NCI-H524 (cell line): ENCODE results near the gene NEXN.

Experiments
- DNase-seq, 2 experiments: peaks; one replicate each; lab custom pipeline; 2025; lab: John Stamatoyannopoulos, UW

Gene NEXN

DNA sequence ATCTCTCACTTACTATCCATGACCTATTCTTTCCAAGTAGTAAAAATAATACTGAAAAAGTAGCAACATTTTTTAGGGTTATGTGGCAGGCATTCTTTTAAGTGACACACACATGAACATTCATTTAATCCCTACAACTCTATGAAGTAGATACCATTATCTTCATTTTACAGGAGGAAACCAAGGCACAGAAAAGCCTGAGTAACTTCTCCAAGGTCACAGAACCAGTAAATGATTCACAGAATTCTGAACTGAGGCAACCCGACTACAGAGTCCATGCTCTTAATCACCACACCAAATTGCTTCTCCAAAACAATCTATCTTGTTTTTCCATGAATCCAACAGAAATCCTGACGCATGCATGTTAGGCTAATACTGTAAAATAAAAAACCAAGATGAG, 73.0 kb downstream of the NEXN start:
- DNase-seq = no peak

DNA sequence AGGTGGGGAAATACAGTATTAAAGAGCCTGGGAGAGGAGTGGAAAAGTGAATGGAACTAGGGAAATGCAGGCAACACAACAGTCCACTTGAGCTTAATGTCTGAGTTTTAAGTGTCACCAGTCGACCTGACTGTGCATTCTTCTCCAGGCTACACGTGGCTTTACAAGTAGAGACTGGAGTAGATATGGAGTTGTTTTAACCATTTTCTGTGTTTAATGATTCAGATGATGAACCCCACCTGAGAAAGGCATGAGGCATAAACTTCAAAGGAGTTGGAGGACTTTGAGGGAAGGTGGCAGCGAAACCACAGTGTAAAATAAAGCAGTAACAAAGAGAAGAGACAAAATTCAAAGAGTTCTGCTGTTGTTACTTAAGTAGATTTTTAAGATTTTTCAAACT, 77.9 kb downstream of the NEXN start:
- DNase-seq = no peak

DNA sequence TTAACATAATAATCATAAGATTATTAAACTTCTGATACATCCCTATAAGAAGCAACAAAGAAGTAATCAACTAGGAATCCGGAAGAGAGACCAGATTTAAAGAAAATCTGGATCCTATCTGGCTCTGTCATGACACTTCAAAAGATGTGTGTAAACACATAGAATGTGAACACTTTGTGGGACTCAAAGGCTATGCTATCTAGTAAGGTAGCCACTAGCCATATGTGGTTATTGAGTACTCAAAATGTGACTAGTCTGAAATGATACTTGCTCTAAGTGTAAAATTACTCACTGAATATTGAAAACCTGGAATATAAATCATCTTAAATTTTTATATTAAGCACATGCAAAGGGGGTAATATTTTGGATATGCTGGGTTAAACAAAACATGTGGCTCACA, 81.8 kb downstream of the NEXN start:
- no peak for DNase-seq

DNA sequence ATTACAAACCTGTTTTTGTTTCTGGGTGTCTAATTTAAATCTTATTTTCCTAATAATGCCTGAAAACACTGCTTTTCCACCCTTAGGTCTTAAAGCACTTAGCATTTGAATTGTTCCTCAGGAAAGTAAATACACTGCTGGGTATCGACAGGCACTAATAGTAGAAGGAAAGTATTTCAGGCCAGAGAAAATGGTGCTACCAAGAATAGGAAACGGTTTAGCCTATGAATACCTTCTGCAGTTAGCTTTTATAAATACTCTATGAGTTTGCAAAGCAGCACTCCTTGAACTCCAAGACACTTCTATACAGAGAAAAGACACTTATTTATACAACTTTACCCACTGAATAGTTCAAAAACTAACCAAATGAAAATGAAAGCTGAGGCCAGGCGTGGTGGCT, 83.7 kb downstream of the NEXN start:
- DNase-seq = no peak

DNA sequence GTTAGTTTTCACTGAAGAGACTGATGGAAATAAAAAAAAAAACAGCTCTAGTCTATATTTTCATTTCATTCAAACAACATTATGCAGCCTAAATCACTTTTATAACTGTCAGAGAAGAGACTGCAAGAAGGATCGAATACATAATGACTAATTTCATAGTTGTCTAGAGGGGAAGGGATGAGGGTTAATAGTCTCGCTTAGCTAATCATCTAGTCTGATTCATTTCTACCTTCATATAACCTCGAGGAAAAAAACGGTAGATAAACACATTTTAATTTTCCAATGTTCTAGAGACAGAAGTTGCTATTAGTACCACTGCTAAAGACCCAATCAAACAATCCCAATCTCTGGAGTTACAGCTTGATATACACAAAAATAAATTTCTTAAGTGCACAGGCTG, 87.0 kb downstream of the NEXN start:
- no peak for DNase-seq

DNA sequence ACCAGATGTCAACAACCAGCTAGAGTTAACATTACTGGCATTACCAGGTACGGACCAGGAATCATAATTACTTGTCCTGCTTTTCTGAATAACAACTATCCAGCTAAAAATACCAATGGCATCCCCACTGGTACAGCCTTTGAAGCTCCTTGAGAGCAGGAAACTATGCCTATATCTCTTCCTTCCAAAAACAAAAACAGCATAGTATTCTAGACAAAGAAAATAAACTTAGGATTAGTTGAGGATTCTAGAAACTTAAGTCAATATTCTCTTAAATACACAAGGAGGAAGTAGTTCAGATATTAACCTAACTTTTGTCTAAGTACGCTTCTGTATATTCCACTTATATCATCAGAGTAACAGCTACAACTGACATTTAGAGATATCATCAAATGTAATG, 87.5 kb downstream of the NEXN start:
- no peak for DNase-seq

DNA sequence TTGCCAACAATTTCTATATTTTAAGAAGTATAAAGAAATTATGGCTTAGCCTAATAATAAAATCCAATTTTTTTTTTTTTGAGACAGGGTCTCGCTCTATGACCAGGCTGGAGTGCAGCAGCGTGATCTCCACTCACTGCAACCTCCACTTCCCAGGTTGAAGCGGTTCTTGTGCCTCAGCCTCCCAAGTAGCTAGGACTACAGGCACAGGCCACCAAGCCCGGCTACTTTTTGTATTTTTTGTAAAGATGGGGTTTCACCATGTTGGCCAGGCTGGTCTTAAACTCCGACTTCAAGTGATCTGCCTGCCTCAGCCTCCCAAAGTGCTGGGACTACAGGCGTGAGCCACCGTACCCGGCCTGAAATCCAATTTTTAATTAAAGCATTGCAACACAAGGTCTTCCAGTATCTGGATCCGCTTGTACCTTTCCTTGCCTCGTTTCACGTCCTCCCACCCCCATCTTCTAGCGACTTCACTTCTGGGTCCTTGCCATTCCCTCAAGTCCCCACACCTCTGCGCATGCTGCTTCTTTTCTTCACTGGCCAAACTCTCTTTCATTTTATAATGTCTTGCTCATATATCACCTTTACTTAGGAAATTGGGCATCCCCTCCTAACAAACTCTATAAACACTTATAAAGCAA, 88.1 kb downstream of the NEXN start:
- DNase-seq = no peak

DNA sequence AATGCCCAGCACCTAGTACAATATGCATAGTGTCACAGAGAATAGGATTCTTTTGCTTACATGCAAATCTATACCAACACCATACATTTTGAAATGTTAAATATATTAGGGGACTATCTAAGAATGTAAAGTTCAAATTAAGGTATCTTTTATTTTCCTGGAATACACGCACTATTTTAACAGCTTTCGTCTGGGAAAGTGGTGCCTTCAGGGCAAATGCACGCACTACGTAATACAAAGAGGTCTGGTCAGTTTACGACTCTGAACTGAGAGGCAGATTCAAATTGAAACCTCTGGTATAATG, 89.5 kb downstream of the NEXN start:
- no peak for DNase-seq

DNA sequence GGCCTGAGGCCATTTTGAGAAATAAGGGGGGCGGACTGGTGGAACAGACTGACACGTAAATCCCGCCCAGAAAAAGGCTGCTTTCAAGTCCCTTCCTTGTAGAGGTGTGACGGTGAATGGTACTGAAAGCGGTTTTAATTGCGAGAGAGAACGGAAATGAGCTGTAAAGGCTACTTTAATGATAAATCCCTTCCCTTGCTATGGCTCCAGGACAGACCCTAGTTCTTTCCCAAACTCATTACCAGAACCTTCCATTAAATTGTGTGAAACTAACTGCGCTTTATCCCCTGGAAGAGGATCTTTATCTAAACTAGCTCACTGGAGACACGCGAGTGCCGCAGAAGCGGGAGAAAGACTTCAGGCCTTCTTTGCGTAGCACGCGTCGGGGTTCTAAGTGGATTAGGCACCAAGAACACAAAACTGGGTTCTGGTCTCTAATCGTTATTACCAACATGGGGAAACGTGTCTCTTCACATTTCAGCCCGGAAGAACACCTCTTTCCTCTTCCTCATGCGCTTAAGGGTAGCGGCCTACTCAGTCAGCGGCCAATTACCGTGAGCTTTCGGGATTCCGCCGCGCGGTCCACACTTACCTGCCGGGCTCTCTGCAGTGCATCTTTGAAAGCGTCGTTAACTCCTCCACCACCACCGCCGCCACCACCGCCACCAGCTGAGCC, 90.0 kb downstream of the NEXN start:
- DNase-seq = peak; percentile 71 to 76

DNA sequence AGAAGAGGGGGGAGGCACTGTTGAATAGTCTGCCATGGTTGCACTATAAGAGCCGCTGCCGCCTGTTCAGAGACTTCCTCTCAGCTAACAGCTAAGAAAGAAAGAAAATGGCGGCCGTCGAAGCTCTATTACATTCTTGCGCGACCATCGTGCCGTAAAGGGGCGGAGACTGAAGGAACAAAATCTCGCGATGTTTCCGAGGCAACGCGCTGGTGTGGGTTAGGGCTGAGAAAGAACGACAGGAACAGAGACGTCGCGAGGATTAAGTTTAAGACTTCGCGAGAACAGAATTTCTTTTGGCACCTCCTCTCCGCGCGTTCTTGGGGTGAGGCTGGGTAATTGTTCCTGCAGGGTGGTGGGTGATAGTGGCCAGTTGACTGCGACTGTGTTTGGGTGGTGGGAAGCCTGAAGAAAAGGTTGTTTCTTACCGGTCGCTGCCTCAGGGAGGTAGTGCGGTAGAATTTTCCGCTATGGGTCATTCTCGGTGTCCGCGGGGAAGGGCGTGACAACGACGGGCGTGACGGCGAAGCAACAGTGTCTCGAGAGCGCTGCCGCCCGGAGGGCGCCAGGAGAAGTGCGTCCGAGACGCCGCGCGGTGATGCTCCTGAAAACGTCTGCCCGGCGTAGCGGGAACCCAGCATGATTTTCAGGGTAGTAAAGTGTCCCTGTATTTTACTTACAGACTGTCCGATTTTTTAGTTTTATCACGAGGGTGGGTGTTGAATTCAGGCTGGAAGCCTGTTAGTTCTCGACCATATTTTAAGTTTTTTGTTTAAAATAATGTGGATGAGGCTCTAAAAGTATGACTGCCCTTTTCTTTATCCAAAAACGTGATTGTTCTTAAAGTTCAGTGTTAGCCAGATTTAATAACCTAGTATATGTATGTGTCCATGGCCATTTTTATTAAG, 90.8 kb downstream of the NEXN start, which contains the start of gene FUBP1:
Gene FUBP1 (minus strand): TSS at position 104 of the 908 bp plus-strand sequence. CDS start 68 bp downstream, at position 36.
- DNase-seq = peak; percentile 96 to 98

DNA sequence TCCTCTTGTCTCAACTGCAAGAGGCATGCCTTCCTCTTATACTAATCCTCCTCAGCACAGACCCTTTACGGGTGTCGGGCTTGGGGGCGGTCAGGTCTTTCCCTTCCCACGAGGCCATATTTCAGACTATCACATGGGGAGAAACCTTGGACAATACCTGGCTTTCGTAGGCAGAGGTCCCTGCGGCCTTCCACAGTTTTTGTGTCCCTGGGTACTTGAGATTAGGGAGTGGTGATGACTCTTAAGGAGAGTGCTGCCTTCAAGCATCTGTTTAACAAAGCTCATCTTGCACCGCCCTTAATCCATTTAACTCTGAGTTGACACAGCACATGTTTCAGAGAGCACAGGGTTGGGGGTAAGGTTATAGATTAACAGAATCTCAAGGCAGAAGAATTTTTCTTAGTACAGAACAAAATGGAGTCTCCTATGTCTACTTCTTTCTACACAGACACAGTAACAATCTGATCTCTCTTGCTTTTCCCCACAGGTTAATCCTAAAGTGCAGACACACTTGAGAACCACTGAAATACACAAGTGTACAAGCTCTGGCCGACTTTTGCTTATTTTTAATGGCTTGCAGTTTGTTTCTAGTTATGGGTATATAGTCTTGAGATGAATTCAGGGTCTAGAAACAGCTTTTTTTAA, 95.0 kb downstream of the NEXN start:
- peak in 1 of 2 experiments; percentile 47 for DNase-seq

DNA sequence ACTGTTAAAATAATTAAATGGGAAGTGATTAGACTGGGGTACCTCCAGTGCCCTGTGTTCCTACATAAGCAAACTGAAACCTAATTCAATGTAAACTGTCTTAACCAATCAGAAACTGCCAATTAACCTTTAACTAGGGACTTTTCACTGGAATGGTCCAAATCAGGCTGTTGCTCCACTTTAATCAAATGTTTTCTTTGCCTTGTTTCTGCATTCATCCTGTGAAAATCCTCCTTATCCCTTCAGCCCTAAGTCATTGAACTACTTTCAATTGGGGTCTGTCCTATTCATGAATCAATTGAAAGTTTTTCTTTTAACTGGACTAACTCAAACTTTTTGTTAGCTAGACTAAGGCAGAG, 95.6 kb downstream of the NEXN start:
- no peak for DNase-seq

DNA sequence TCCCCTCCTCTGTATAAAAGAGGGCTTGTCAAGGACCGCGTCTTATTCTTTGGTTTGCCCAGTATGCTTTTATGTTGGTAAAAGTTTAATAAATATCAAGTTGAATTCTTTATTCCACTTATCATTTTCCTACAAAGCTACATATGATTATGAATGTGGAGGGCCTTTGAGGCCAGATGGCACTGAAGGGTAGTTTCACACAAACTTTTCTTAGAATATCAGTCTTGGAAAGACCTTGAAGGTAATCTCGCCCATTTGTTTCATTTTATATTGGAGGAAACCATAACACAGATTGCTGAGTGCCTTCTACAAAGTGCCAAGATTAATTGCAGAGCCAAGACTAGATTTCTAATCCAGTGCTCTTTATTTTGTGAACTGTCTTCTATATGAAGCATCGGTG, 96.2 kb downstream of the NEXN start:
- DNase-seq = no peak

DNA sequence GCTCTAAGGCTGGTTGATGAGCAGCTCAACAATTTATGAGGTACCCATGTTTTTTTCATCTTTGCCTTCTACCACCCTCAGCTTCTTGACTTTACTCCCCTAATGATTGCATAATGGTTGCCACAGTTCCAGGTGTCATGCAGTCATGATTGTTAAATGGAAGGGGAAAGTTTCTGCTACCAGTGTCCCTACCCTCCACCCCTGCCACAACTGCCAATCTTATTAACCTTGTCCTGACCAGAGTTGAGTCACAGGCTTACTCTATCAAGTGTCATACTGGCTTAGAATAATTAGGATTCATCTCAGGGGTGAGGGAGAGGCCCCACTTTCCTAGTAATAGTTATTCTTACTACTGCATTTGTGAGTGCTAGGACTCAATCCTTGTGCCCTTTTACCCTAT, 98.4 kb downstream of the NEXN start:
- no peak for DNase-seq

DNA sequence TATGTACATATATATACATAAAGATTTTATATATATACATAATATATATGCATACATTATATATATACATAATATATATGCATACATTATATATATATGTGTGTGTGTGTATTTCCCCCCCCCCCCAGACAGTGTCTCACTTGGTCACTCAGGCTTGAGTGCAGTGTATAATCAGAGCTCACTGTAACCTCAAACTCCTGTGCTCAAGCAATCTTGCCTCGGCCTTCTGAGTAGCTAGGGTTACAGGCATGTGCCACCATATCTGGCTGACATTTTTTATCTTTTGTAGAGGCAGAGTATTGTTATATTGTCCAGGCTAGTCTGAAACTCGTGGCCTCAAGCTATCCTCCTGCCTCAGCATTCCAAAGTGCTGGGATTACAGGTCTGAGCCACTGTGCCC, 99.5 kb downstream of the NEXN start:
- DNase-seq = no peak

DNA sequence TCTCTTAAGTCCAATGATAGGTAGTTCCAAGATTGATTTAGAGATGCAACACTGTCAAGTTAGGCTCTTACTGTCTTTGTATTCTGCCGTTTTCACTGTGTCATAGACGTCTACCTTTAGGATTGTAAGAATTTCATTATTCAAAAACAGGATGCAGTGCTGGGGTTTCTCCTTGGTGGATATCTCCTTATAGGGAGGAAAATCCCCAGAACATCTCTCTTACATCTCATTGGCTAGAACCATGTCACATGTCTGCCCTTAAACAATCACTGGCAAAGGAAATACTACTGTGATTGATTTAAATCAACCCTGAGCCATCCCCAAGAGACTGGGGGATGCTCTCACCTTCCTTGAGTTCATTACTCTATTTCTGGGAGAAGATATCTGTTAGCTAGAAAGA, 101.3 kb downstream of the NEXN start:
- DNase-seq = no peak

DNA sequence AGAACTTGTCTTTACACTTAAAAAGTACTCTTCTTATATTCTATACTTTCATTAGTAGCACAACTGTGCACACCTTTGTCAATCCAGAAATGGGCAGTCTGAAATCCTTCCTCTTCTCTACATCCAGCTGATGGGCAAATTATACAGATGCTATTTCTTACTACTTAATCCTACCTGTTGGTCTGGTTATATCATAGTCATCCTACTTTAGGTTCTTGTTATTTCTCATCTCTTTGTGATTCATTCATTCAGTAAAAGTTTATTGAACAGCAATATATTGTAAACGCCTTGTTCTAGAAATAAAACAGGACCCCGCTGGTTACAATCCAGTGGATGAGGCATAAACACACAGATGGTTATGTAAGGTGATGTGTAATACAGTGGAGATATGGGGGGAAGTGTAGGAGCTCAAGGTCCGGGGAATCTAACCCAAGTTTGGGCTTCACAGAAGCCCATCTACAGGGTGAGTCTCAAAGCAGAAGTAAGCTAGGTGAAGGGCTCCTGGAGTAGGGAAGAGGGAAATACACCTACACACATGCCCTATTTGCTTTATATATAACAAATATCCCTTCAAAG, 102.3 kb downstream of the NEXN start:
- no peak for DNase-seq

DNA sequence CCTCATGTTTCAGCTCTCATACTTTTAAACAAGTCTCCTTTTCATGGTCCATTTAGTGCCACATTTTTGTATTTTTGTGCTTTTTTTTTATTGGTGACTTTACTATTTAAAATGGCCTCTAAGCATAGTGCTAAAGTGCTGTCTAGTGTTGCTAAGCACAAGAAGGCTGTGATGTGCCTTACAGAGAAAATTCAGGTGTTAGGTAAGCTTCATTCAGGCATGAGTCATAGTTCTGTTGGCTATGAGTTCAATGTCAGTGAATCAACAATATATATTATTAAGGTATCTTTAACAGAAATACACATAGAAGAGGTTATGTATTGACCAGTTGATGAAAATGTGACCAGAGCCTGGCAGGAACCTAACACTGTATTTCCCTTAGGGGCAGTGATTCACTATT, 103.2 kb downstream of the NEXN start:
- no peak for DNase-seq
